ENCODE measurements around the gene NUP205.

The NUP205 gene, protein sequence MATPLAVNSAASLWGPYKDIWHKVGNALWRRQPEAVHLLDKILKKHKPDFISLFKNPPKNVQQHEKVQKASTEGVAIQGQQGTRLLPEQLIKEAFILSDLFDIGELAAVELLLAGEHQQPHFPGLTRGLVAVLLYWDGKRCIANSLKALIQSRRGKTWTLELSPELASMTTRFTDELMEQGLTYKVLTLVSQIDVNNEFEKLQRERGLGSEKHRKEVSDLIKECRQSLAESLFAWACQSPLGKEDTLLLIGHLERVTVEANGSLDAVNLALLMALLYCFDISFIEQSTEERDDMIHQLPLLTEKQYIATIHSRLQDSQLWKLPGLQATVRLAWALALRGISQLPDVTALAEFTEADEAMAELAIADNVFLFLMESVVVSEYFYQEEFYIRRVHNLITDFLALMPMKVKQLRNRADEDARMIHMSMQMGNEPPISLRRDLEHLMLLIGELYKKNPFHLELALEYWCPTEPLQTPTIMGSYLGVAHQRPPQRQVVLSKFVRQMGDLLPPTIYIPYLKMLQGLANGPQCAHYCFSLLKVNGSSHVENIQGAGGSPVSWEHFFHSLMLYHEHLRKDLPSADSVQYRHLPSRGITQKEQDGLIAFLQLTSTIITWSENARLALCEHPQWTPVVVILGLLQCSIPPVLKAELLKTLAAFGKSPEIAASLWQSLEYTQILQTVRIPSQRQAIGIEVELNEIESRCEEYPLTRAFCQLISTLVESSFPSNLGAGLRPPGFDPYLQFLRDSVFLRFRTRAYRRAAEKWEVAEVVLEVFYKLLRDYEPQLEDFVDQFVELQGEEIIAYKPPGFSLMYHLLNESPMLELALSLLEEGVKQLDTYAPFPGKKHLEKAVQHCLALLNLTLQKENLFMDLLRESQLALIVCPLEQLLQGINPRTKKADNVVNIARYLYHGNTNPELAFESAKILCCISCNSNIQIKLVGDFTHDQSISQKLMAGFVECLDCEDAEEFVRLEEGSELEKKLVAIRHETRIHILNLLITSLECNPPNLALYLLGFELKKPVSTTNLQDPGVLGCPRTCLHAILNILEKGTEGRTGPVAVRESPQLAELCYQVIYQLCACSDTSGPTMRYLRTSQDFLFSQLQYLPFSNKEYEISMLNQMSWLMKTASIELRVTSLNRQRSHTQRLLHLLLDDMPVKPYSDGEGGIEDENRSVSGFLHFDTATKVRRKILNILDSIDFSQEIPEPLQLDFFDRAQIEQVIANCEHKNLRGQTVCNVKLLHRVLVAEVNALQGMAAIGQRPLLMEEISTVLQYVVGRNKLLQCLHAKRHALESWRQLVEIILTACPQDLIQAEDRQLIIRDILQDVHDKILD (N-terminal part only)

DNA sequence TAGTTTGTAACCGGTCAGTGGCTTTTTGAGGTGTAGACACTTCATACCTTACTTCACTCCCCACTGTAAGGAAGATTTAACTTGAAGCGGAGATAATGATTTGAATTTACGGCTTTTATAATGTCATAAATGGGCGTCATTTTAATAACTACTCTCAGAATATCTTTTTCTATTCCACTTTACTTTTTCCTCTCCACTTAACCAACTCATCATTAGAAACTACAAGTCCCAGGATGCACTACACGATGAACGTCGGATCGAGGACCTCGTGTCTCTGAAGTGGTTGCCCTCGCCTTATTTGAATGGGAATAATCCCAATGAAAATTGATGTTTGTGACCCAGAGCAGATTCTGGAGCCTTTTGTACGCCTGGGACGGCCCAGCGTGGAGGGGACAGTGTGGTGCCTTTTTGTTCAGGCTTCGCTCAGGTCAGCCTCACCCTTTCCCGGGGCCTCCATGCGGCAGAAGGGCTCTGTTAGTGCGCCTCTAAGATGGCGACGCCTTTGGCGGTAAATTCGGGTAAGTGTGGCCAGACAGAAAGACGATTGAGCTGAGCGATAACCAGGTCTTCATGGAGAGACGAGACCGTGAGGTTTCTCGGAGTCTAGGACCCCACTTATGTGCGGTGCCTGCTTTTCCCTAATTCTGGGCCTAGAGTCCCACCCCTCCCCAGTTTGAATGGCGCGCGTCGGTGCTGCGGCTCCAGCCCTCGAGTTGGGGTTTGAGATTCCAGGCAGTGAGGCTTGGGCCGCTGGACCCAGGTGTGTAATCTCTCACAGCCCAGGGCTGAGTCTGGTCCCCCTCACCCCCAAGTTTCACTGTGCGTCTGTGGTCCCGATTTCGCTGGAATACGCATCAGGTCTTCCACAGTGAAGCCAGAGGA is at the start of gene NUP205:
TSS of gene NUP205 (plus strand) at position 463 of the 882 bp plus-strand sequence. CDS start at position 491, 28 bp downstream.
- peak within 1 kb of the TSS; percentile 86 for H3K4me3 ChIP-seq (ENCODE audit: low read depth, low read length)
- CTCF ChIA-PET = interaction anchor here (0.7 to 3.9 kb wide), 18 partner anchors 12 to 296 kb away, joined by 3 to 95 read pairs (median 4); no protein-coding TSS in a partner anchor
- POLR2A ChIA-PET = no interaction called here
- TF ChIP-seq, protein P1, sequence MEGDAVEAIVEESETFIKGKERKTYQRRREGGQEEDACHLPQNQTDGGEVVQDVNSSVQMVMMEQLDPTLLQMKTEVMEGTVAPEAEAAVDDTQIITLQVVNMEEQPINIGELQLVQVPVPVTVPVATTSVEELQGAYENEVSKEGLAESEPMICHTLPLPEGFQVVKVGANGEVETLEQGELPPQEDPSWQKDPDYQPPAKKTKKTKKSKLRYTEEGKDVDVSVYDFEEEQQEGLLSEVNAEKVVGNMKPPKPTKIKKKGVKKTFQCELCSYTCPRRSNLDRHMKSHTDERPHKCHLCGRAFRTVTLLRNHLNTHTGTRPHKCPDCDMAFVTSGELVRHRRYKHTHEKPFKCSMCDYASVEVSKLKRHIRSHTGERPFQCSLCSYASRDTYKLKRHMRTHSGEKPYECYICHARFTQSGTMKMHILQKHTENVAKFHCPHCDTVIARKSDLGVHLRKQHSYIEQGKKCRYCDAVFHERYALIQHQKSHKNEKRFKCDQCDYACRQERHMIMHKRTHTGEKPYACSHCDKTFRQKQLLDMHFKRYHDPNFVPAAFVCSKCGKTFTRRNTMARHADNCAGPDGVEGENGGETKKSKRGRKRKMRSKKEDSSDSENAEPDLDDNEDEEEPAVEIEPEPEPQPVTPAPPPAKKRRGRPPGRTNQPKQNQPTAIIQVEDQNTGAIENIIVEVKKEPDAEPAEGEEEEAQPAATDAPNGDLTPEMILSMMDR (IDR thresholded peaks at IDR 0.05; ENCODE audit: insufficient read depth, low read length, missing control alignments) = no peak
- peak; percentile 24 for DNase-seq (ENCODE audit: low read depth, low spot score)

DNA sequence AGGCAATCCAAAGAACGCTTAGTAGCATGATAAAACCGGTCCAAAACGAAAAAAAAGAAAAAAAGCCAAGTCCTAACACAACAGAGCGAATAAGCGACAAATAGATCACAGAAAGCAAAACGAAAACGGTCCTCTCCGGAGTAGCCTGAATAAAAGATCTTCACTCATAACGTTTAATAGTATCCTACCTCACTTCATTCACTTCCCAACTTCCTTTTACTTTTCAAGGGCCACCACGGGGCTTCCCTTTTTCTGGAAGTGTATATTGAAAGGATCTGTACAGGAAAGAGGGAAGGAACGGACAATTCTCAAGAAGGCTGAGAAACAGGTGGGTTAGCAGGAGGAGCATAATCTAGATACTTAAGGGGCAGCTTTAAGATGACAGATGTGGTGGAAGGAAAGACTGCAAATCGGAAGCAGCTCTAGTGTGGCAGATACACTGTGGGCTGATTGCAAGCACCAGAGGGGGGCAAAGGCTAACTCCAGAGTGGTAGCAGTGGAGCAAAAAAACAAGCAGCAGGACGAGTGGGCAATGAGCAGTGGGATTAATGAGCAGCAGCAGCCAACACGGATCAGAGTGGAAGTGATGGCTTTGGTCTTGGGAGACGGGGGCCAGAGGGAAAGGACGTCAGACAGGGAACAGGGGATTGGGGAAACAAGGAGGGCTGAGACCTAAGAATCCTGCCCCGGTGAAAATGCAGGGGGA is 48.7 kb upstream of the NUP205 start:
- TF ChIP-seq, protein P1 (IDR thresholded peaks at IDR 0.05; ENCODE audit: insufficient read depth, low read length, missing control alignments) = no peak
- no peak for DNase-seq (ENCODE audit: low read depth, low spot score)
- CTCF ChIA-PET = interaction anchor here (1.0 kb wide), 1 partner anchor 227 kb away, joined by 3 read pairs; no protein-coding TSS in a partner anchor
- peak overlapping the region; percentile 90 for H3K4me3 ChIP-seq (ENCODE audit: low read depth, low read length)
- POLR2A ChIA-PET = interaction anchor here (0.6 kb wide), 1 partner anchor 12 kb away, joined by 3 read pairs; no protein-coding TSS in a partner anchor

DNA sequence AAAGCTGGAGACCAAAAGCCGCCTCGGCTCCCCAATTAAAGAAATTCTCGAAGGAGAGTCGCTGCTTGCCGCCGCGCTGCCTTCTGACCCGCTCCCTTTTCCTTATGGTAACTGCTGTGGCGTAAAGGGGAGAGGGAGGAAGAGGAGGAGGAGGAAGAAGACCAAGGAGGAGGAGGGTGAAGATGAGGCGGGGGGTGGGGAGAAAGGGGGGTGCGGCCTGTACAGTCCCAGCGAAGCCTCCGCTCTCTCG is 48.2 kb upstream of the NUP205 start:
- CTCF ChIA-PET = no interaction called here
- no peak for DNase-seq (ENCODE audit: low read depth, low spot score)
- TF ChIP-seq, protein P1 (IDR thresholded peaks at IDR 0.05; ENCODE audit: insufficient read depth, low read length, missing control alignments) = no peak
- POLR2A ChIA-PET = interaction anchor here (0.6 kb wide), 1 partner anchor 11 kb away, joined by 3 read pairs; no protein-coding TSS in a partner anchor
- peak overlapping the region; percentile 90 for H3K4me3 ChIP-seq (ENCODE audit: low read depth, low read length)

DNA sequence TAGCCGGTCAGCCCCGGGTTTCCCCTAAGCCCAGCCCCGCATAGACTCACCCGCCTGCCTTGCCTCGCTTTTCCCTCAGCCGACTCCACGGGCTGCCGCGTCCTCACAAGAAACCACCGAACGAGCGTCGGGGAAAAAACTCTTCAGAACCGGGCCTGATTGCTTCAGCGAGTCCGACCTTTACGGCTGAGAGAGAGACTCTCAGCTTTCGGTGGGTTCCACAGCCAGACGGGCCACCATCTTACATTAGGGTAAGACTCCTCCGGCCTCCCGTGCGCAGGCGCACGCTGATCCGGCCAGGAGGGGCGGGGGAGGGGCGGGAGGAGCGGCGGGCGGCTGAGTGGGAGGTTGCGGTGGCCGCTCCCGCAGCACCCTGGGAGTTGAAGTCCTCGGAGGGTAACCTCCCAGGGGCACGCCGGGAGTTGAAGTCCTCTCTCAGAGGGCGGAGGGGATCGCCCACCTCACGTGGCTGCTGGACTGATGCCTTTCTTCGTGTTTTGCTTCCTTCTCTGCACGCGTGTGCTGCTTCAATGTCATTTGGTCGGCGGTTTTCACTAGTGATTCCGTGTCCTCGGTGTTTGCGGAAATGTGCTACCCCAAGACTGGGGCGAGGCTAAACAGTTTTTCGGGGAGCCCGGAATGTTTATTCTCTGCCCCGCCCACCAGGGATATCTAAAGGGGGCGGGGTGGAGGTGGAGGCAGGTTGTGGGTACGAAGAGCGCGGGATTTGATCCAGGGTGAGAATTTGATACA is 47.7 kb upstream of the NUP205 start, which contains the start of gene CNOT4:
TSS of gene CNOT4 (minus strand) at position 264 of the 753 bp plus-strand sequence. CDS start 71,771 bp downstream, outside the sequence.
- ChIA-PET POLR2A (interaction anchor here (0.6 kb wide), 1 partner anchor 11 kb away, joined by 3 read pairs; no protein-coding TSS in a partner anchor), CTCF (interaction anchor here (1.0 to 1.7 kb wide), 5 partner anchors 9 to 230 kb away, joined by 3 to 11 read pairs (median 6); no protein-coding TSS in a partner anchor)
- TF ChIP-seq, protein P1 (IDR thresholded peaks at IDR 0.05; ENCODE audit: insufficient read depth, low read length, missing control alignments) = no peak
- DNase-seq (ENCODE audit: low read depth, low spot score) = peak; percentile 47
- H3K4me3 ChIP-seq (ENCODE audit: low read depth, low read length) = peak within 1 kb of the TSS; percentile 91
